HG03095 (cell line): ENCODE results near the gene ARRDC3.
"Not testable (repeated sequence)": the region's sequence is repeated elsewhere in the genome, so short reads cannot be mapped to it uniquely, and the experiment has no call there.

Source experiments
- ATAC-seq: cut with Tn5 transposase; IDR thresholded peaks from one replicate; pipeline ENCODE4 v1.9.1; 2021; ENCODE audit warnings: moderate library complexity; ENCODE audit not compliant: unreplicated experiment

The ARRDC3 gene

GRCh38 chr5:91361055-91361701, 21.9 kb downstream of the ARRDC3 start:
- ATAC-seq = peak; percentile 64

DNA sequence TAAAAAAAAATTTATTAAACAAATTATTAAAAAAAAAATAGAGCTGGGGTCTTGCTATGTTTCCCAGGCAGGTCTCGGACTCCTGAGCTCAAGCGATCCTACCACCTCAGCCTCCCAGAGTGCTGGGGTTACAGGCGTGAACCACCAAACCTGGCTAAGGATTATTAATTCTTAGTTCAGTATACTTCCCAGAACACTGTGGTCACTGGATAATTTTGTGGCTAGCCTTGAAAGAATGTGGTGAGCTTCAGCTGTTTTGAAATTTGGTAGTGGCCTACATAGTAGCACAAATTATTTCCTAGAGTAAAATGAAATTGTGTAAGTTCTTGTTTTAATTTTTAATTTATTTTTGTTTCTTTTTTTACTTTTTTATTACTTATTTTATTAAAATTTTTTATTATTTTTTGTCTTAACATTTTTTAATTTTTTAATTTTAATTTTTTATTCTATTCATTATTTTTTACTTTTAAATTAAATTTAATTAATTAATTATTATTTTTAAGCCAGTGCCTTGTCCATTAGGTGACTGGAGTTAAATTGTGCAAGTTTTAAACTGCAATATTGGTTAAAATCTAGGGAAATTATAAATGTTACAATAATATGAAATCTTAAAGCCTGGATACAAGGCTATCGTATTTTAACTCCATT, 23.0 kb downstream of the ARRDC3 start:
- ATAC-seq = no peak

DNA sequence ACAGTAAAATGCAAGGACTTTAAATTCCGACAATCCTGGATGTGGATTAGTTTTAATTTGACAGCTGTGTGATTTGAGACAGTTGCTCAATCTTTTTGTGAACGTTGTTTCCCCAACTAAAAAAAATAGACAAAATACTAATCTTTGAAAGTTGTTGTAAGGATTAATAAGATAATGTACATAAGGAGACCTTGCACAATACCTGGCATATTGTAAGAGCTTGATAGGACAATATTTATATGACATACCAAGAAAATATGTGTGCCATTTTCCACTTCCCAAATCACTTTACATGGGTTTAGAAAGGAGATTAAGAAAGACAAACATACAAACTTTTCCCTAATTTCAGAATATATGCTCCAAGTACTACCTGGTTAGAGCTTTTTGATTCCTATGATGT, 25.3 kb downstream of the ARRDC3 start:
- no peak for ATAC-seq

GRCh38 chr5:91357012-91357634, 26.0 kb downstream of the ARRDC3 start:
- ATAC-seq = no peak

DNA sequence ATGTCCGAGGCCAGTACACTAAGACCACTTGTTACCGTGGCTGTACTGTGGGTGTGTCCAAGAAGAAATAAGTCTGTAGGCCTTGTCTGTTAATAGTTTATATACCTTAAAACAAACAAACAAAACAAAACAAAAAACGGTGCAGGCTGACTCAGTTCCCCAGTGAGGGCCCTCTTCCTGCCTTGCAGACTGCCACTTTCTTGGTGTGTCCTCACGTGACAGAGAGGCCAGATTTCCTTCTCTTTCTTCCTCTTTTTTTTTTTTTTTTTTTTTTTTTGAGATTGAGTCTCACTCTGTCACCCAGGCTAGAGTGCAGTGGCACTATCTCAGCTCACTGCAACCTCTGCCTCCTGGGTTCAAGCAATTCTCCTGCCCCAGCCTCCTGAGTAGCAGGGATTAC, 28.2 kb downstream of the ARRDC3 start:
- not testable (repeated sequence) for ATAC-seq

GRCh38 chr5:91352831-91353695, 30.1 kb downstream of the ARRDC3 start:
- no peak for ATAC-seq

DNA sequence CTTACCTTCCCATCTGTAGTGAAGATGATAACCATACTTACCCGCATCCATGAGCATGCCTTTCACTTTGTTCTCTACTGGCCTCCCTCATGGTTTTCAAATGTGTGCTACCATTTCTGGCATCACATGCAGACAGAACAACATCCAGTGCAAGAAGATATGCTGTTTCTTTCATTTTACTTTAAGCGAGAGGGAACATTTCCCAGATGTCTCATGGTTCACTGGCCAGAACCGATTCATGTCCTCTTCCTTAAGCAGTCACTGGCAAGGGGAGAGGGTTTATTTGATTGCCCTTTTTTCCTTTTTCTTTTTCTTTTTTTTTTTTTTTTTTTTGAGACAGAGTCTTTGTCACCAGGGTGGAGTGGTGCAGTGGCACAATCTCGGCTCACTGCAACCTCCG, 37.7 kb downstream of the ARRDC3 start:
- no peak for ATAC-seq

- not testable (repeated sequence) for ATAC-seq
Measured at GRCh38 chr5:91344661-91345200, 38.4 kb downstream of the ARRDC3 start.

- ATAC-seq = no peak
Measured at GRCh38 chr5:91343916-91344315, 39.2 kb downstream of the ARRDC3 start.

- not testable (repeated sequence) for ATAC-seq
Measured at GRCh38 chr5:91342931-91343330, 40.2 kb downstream of the ARRDC3 start.

GRCh38 chr5:91341154-91341553, 42.0 kb downstream of the ARRDC3 start:
- ATAC-seq = no peak

DNA sequence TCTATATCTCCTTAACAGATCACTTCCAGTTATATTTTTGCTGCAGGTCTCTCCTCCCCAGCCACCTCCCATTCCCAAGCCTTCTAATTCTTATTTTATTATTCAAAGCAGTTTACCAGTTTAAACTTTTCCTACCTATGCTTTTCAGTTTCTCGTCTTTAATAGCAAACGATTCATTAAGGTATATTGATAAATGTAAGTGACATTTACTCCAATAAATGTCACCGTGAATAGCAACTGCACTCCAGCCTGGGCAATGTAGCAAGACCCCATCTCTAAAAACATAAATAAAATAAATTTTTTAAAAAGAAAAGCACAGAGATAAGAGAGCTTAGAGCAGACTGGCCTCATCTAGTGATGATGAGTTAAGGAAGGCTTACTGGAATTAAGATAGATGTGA, 42.6 kb downstream of the ARRDC3 start:
- no peak for ATAC-seq

DNA sequence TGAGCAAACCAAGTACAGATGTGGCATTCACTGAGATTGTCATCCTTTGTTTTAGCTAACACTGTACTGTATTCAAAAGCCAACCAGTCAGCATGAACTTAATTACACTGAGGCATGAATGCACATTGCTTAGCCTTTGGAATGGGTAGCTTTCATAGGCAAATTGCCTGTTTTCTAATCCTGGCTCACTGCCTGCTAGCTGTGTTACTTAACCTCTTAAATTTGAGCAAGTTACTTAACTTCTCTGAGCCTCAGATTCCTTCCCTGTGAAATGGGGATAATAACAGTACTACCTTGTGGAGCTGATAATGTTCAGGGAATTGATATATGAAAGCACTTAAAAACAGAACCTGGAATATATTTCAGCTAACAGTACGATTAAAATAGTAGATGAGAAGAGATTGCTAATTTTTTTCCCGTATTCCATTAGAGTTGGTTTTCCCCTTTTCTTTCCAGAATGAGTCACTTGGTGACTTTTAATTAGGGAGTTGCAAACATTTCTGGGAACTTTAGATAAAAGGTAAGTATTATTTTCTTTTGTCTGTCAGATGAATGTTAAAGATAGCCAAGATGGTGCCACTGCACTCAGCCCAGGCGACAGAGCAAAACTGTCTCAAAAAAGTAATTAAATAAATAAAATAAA, 43.9 kb downstream of the ARRDC3 start:
- ATAC-seq = no peak

DNA sequence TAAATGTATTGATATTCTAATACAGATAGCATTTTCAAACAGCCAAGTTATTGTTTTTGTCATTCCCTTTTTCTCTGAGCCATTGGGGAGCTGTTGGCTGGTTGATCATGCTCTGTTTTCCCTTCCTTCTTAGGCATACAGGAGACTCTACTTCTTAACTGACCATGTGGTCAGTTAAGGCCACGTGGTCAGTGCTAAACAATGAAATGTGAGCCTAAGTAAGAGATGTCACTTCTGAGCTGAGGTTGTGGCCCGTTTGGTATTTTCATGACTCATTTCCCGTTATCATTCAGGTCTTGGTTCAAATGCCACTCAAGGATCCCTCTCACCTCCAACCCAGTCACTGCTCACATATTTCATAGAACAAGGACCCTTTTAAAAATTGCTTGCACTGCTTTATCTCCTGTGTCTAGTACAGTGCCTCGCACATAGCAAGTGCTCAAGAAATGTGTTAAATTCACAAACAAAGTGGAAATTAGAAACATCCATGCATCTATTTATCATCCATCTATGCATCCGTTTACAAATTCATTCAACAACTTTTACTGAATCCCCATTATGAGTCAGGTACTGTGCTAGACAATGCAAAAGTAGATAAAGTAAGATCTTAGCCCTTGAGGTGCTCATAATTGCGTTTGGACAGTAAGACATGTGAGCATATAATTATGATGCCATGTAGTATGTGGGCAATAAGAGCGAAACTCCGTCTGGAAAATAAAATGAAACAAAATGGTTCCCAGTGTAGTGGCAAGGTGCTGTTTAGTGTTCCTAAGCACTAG, 50.7 kb downstream of the ARRDC3 start:
- ATAC-seq = peak; percentile 70

- no peak for ATAC-seq
Measured at GRCh38 chr5:91331705-91332104, 51.4 kb downstream of the ARRDC3 start.

DNA sequence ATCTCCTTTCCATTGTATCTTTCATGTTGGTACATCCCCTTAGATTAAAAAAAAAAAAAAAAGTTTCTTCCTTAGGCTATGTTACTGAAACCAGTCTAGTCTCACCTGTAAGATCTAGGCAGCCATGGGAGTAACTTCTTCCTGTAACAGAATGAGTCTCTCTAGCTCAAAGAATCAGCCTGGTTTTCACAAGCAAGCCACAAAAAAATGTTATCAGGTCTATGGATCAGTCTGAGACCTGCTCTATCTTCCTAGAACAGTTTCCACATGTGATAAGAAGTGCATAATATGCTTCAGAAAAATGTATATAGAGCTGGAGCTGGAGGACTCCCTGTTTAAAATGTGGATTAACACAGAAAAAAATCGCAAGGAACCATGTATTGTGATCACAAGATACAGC, 53.8 kb downstream of the ARRDC3 start:
- ATAC-seq = no peak

- no peak for ATAC-seq
Measured at GRCh38 chr5:91328743-91329142, 54.4 kb downstream of the ARRDC3 start.

DNA sequence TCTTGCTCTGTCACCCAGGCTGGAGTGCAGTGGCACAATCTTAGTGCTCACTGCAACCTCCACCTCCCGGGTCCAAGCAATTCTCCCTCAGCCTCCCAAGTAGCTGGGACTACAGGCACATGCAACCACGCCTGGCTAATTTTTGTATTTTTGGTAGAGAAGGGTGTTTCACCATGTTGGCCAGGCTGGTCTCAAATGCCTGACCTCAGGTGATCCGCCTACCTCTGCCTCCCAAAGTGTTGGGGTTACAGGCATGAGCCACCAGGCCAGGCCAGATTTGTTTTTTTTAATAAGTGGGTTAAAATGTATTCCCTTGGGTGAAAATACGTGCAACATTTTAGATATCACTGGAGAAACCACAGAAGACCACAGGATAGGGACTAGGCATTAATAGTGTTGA, 60.1 kb downstream of the ARRDC3 start:
- ATAC-seq = not testable (repeated sequence)

DNA sequence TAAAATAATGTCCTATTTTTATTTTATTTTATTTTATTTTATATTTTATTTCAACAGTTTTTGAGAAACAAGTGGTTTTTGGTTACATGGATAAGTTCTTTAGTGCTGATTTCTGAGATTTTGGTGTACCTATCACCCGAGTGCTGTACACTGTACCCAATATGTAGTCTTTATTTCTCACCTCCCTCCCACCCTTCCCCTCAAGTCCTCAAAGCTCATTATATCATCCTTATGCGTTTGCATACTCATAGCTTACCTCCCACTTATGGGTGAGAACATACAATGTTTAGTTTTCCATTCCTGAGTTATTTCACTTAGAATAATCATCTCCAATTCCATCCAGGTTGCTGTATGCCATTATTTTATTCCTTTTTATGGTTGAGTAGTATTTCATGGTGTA, 63.5 kb downstream of the ARRDC3 start:
- no peak for ATAC-seq

DNA sequence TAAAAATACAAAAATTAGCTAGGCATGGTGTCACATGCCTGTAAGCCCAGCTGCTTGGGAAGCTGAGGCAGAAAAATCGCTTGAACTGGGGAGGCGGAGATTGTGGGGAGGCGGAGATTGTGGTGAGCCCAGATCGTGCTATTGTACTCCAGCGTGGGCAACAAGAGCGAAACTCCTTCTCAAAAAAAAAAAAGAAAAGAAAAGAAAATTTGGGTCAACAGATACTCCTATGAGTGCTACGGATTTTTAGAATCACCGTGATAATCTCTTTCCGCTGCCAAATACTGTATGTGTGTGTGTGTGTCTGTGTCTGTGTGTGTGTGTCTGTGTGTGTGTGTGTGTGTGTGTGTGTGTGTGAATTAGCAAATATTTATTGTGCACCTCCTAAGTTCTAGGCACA, 64.4 kb downstream of the ARRDC3 start:
- ATAC-seq = no peak
